Fibroblast of peridontal ligament (primary cell): ENCODE measurements around the gene CADM2.
"Not testable (repeated sequence)": the region's sequence is repeated elsewhere in the genome, so short reads cannot be mapped to it uniquely, and the experiment has no call there.

Experiments
- DNase-seq: peaks from one replicate; pipeline ENCODE4 v3.0.0-alpha.2; 2010; ENCODE audit errors: extremely low read depth

CADM2 gene

DNA sequence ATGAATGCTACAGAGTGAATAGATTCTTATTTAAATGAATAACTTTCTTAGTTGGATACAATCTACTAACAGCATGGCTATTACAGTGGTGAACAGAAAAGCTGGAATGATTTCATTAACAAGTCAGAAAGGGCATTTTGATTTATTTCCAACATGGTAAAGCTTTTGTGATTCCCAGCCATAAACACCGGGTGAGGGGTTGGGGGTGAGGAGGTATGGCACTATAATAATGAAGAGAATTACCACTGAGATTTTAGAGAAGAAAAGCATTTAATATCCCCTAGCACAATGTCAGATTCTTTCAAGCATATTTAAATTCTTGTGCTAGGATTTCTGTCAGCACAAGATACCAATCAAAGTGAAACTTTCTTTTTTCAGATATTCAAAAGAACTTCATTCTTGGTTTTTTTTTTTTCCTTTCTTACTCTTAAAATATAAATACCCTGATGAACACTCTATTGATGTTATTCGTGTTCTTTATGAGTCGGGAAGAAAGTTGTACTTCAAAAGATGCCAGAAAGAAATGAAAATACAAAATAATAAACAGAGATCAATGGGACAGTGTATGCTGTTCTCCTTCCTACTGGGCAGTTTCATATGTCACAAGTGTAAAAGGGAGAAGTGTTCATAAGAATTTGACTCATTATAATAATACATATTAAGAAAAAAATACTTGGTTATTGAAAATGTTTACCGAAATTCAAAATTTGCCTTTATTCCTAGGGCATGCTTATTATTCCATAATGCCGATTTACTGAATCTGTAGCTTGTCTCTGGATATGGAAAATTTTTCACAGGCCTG, 522.8 kb downstream of the CADM2 start:
- DNase-seq, result no peak

DNA sequence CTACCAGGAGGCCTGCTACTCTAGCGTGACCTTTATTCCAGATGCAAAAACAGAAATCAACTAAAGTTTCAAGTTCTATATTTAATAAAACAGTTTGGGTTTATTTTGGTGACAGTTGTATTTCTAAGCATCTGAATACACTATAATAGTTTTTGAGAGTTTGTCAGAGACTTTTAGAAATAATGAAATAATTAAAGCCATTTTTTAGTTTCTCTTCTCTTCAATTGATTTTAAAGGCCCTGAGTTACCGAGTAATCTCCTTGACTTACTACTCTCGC, 523.4 kb downstream of the CADM2 start:
- no peak for DNase-seq

GRCh38 chr3:85483986-85484385, 525.2 kb downstream of the CADM2 start:
- DNase-seq, result no peak

DNA sequence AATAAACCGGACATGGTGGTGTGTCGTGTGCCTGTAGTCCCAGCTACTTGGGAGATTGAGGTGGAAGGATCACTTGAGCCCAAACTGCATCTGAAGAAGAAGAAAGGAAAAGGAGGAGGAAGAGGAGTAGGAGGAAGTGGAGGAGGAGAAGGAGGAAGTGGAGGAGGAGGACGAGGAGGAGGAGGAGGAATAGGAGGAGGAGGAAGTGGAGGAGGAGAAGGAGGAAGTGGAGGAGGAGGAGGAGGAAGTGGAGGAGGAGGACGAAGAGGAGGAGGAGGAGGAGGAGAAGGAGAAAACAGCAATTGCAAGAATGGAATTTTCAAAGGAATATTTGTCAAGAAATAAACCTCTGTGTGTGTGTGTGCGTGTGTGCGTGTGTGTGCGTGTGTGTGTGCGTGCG, 528.6 kb downstream of the CADM2 start:
- no peak for DNase-seq

DNA sequence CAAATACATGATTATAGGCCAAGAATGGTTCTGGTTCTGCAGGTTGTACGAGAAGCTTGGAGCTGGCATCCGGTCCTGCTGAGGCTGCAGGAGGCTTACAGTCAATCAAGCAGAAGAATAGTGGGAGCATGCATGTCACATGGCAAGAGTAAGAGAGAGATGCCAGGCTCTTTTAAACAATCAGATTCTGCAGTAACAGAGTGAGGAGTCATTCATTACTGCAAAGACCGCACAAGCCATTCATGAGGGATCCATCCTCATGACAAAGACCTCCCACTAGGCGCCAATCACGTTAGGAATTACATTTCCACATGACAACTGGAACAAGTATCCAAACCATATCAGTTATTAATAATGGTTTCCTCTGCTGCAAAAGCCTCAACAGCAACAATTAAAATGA, 536.8 kb downstream of the CADM2 start:
- DNase-seq, result no peak

DNA sequence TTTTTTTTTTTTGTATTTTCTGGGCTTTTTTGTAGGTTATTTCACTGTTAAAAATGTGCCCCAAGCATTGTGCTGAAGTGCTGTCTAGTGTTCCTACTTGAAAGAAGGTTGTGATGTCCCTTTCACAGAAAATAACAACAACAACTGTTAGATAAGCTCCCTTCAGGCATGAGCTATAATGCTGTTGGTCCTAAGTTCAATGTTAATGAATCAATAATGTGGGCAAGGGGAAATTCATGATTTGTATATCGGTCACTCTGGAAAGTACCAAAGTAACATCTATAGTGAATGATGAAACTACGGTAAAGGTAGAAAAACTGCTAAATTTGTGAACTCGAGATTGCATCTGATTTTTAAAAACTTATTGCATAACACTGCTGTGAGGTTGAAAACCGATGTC, 539.4 kb downstream of the CADM2 start:
- DNase-seq, result no peak

DNA sequence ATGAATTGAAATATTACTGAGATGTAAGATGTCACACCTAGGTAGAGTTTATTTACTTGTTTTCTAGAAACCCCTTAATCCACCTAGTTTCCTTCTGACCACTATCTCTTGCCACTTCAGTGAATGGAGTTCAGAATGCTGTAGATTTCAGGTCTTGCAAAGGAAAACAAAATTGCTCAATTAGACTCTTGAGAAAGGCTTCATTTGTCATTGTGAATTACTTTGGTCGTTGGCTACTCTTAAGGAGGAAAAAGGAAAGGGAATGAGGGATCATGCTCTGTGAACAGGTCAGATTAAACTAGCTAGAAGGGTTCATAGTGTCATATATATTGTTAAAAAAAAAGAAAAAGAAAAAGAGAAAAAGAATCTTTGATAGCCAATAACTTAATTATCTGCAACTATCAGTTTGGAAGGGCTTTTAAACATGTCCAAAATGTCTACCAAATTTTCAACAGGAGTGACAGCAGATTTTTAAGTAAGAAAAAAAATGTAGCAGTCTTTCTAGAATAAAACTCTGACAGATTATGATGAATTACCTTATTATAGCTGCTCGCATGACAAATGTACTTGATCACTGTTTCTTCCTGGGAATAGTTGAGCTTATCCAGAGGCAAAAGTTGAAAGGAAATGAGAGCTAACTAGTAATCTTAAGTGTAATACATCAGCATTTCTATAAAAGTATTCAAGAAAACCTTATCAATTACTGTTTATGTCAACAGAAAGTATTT, 543.5 kb downstream of the CADM2 start:
- DNase-seq, result no peak

- not testable (repeated sequence) for DNase-seq
Measured at GRCh38 chr3:85504129-85504784, 545.5 kb downstream of the CADM2 start.

DNA sequence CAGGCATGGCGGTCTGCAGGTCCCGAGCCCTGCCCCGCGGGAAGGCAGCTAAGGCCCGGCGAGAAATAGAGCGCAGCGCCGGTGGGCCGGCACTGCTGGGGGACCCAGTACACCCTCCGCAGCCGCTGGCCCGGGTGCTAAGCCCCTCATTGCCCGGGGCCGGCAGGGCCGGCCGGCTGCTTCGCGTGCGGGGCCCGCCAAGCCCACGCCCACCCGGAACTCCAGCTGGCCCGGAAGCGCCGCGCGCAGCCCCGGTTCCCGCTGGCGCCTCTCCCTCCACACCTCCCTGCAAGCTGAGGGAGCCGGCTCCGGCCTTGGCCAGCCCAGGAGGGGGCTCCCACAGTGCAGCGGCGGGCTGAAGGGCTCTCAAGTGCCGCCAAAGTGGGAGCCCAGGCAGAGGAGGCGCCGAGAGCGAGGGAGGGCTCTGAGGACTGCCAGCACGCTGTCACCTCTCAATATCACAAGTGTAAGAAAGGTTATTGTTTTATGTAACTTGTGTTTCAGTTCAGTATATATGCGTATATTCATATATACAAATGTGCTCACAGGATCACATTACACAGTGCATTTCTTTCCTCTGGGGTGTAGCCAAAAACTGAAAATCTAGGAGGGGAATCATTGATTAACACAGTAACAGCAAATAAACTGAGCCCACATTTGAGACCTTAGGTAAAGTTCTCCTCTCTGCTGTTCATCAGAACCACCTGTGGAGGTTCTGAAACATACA, 546.2 kb downstream of the CADM2 start:
- not testable (repeated sequence) for DNase-seq

- DNase-seq, result not testable (repeated sequence)
Measured at GRCh38 chr3:85507052-85507451, 548.3 kb downstream of the CADM2 start.

DNA sequence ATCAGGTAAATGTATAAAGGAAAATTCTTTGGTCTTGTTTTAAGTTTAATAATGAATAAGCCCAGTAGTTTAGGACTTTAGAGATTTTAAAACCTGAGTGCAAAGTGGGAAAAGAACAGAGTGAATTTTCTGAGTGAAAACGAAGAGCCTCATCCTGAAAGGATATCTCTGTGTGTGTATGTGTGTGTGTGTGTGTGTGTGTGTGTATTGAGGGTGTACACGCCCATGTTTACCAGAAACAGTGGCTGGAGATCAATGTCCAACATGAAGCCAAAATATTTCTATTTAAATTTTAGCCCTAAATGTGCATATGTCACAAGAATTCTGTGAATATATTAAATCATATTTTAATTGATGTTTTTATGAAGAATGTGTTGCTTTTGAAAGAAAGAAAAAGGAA, 549.9 kb downstream of the CADM2 start:
- DNase-seq, result no peak

DNA sequence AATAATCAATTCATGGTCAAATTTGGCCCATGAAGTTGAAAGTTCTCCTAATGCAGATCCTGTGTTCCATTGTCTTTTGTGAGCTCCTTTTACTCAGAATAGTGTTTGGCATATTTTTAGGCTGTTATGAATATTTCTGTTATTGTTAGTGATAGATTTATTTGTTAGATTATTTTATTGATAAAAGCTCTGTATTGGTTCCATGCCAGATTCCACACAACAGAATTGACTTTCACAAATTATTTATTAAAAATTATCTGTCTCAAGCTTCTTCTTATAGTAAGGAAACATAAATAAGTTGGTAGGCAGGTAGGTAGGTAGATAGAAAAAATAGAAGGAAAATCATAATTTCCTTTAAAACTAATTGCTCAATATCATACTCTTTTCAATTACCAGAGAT, 557.4 kb downstream of the CADM2 start:
- no peak for DNase-seq

GRCh38 chr3:85524104-85524503, 565.3 kb downstream of the CADM2 start:
- no peak for DNase-seq

DNA sequence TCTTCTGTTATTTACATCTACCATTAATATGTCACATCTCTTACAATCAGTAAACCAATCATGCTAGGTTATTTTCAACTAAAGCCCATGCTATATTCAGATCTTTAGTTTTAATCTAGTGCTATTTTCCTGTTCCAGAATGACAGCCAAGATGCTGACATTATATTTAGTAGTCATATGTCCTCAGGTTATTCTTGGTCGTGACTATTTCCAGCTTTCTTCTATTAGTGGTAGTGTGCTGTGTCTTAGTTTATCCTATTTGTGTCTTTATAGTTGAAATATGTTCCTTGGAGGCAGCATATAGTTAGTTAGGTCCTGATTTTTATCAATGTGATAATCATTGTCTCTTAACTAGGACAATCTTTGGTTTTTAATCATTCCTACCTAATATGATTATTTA, 566.5 kb downstream of the CADM2 start:
- DNase-seq, result no peak

DNA sequence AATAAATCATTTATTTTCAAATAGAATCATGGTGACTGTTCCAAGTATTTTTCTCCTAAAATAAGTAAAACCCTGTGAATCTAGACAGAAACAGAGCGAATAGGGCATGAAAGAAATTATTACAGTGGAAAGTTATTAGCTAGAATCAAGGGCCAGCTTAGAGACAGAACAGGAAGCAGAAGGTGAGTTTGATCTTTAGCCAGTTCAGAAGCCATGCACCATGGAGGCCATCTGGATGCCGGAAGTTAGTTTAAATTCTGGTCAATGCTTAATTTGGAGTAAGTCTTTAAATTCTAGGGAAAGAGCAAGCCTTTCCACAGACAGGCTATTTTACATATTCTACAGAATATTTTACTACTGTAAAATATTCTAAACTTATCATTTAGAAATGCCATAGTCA, 574.8 kb downstream of the CADM2 start:
- no peak for DNase-seq

DNA sequence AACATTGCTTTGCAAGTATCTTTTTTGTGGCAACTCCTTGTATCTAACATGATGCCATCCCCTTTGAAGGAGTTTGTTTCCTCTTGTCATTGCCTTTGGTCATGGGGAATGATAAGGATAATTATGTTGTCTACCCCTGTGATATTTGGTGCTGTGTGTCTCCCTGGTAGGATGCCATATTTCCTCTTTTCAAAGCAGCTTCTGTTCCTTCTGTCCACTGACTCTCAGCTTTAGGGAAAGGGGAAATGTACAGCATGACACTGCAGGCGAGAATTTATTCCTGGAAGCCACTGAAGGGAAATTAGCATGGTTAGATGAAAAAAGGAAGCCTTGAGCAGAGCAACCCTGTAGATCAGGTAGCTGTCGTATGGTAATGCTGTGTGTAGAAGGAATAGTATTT, 576.7 kb downstream of the CADM2 start:
- DNase-seq, result no peak

DNA sequence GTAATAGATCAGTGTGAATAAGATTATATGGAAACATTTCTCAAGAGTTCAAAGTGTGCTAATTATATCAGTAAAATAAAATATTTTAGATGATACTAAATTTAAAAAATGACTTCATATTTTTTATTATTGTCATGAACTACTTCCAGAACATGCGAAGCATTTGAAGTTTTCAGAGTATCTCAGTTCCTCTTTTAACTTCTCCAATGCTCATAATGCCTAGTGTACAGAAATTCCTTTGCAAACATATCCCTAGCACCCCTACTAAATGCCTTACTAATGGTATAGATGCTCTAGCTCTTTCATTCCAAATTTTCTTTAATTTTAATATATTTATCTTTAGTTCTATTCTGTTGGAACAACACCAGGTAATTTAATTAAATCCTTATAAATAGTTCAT, 580.4 kb downstream of the CADM2 start:
- DNase-seq, result no peak

- DNase-seq, result no peak
Measured at GRCh38 chr3:85554153-85554552, 595.4 kb downstream of the CADM2 start.

DNA sequence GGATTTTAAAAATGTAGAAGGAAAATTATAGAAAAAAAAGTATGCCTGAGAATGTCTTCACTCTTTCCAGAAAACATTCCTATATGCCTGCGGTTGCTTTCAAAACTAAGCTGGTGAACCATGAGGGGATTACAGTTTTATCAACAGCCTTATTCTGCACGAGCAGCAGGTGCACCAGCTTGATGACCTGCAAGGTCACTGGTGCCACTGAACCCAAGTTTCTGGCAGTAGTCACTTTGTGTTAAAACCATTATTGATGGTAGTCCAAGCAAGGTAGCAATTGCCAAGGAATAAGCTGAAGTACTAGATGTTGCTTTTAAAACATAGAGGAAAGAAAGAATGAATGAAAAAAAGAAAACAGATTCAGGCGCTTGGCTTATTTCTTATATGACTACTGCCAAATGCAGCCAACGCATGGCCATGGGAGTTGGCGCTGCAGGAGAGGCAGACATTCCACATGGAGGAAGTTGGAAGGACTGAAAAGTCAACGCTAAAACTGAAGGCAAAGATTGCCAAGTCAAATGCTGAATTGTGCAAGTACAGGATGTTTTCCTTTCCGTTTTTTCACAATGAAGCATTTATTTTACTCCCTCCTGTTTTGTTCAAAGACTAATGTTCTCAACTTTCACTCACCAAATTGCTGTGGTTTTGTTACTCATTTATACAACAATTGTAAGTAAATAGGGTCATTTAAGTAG, 601.4 kb downstream of the CADM2 start:
- no peak for DNase-seq

DNA sequence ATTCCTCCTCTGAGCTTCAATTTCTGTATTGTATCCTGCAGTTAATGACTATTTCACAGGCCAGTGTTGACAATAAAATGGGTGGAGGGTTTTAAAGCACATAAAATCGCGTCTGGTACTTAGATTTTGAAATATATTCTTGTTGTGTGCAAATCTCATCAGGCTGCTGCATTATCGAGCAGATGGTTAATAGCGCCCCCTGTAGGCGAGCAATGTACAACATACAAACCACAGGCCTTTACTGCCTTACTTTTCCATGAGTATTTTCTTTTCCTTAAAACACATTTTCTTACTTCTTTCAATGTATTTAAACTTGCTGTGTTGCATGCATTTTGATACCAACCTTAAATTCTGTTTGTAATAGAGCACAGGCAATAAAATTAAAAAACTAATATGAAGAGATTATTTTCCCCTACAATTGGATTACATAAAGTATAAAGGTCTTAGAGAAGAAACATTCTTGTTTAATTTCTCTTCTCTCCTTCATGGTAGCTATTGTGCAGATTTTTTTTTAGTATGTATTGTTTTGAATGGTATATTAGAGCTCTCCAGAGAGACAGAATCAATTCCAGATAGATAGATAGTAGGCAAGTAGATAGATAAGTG, 608.4 kb downstream of the CADM2 start:
- DNase-seq, result no peak

DNA sequence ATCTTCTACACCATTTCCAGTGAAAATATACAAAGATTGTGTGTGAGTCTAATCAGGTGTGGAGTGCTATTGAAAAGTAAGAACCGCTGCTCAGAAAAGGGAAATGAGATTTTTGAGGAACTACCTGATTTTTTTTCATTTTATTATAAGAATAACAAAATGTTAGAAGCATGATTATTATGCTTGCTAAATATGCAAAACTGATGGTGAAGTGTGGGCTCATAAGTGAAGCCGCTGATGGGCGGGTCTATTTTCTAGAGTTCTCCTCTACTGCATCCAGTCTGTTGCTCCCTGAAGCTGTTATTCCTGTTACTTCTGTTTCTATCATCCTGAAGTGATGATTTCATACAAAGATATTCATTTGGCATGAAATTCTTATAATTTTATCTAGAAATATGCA, 612.0 kb downstream of the CADM2 start:
- no peak for DNase-seq
